ENCODE measurements around the gene CD300LF.

Gene CD300LF

GRCh38 chr17:74745548-74746177 is 32.9 kb upstream of the CD300LF start:
- DNase-seq (ENCODE audit: low spot score) = no peak

DNA sequence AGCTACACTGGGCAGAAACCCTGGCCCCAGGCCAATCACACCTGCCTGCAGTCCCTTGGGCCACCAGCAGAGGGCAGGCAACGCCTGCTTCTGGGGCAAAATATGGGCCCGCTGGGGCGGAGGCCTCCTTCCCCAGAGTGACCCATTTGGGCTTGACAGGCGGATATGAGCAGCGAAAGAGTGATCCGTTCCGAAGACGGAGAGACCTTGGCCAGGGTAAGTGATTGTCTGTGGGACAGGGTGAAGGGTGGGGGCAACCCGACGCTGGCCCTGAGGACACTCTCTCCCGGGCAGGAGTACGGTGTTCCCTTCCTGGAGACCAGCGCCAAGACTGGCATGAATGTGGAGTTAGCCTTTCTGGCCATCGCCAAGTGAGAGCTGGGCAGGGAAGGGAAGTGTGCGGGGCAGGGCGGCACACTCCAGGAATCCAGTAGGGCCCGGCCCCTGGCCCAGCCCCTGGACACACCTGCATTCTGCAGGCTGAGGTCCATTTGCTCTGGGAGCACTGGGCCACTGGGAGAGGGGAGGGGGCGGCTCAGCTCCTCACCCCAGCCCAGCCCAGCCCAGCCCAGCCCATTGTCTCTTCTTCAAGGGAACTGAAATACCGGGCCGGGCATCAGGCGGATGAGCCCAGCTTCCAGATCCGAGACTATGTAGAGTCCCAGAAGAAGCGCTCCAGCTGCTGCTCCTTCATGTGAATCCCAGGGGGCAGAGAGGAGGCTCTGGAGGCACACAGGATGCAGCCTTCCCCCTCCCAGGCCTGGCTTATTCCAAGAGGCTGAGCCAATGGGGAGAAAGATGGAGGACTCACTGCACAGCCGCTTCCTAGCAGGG is 32.2 kb upstream of the CD300LF start:
- peak; percentile 95 for DNase-seq (ENCODE audit: low spot score)

DNA sequence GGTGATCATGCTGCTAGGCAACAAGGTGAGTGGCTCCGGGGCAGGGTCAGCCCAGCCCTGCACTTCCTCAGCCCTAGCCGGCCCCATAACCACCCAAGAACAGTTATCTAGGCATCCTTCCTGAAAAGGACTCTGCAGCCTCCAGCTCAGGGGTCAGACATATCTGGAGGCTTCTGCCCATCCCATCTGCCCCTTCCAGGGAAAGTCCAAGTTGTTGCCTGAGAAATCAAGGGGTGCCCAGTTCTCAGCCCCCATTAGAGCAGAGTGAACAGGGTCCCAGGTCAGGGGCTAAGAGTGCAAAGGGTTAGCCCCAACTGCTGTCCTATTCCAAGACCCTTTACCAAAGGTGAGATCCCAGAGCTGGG is 31.6 kb upstream of the CD300LF start:
- DNase-seq (ENCODE audit: low spot score) = no peak

GRCh38 chr17:74743755-74744154 is 31.0 kb upstream of the CD300LF start:
- DNase-seq (ENCODE audit: low spot score) = no peak

DNA sequence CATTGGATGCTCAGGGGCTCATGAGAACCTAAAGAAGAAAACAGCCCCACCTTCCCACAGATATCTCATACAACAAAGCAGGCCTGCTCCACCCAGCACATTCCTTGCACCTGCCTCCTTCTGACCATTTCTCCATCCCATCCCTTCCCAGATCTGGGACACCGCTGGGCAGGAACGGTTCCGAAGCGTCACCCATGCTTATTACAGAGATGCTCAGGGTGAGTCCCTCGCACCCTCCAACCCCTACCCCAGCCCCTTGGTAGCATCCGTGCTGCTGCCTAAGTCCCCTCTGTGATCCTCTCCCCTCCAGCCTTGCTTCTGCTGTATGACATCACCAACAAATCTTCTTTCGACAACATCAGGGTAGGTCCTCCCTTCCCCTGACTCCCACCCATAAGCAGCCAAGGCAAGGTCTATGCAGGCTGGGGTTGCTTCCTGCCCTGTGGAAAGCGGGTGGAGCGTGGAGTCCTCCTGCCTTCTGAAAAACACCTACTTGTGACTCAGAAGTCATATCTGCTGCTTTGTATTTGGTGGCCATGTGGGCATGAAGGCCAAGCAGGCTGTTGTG is 30.3 kb upstream of the CD300LF start:
- no peak for DNase-seq (ENCODE audit: low spot score)

DNA sequence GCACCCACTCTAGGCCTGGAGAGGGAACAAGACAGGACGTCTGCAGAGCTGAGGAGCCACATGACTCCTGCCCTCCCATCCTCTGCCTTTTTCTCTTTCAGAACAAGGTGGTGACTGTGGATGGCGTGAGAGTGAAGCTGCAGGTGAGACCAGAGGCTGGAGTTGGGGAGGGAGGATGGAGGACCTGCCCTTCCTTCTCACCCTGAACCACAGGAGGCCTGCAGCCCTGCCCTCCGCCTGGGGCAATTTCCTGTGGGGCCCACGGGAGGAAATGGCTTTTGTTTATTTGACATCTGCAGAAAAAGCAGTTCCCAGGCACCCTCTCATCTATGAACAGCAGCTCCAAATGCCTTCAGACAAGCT is 29.4 kb upstream of the CD300LF start:
- no peak for DNase-seq (ENCODE audit: low spot score)

- DNase-seq (ENCODE audit: low spot score) = no peak
Observed at GRCh38 chr17:74740641-74741387, 28.1 kb upstream of the CD300LF start.

GRCh38 chr17:74740173-74740572 is 27.4 kb upstream of the CD300LF start:
- DNase-seq (ENCODE audit: low spot score) = no peak

GRCh38 chr17:74739227-74739831 is 26.6 kb upstream of the CD300LF start:
- no peak for DNase-seq (ENCODE audit: low spot score)

DNA sequence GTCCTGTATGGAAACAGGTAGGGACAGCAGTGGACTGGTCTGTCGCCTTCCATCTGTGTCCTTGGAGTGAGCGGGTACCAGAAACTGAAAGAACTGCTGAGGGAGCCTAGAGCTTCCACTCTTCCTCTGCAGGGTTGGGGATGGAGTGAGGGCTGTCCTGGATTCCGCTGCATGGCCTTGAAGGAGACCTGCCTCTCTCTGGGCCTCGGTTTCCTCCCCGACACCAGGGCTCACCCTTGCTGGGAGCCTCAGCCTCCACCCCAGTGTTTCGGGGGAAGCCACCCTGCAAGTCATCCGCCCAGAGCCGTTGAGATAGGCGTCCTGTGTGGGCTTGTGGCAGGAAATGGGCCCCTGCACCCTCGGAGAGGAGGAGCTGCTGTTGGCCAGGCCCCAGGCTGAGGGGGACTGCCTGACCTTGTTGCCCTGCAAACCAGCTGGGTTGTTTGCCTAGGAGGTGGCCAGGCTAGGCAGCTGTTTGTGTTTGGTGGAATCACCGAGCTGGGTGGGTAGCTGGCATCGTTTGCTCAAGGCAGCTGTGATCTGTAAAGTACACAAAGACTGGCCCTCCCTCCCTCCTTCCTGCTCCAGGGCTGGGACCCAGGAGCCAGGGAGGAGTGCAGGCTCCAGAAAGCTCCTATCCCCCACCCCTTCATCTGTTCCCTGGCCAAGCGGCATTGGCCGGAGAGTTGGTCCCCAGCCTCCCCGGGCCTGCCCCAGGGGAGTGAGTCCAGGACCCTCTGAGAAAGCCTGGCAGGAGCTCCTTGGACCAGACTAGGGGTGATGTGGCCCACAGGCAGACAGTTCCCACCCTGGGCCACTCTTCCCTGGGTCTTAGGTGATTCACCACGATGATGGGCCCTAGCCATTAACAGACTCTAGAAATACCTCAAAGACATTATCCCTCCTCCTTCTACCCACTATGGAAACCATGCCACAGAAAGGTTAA is 25.6 kb upstream of the CD300LF start:
- DNase-seq (ENCODE audit: low spot score) = no peak

- peak; percentile 82 for DNase-seq (ENCODE audit: low spot score)
Observed at GRCh38 chr17:74737299-74738050, 24.8 kb upstream of the CD300LF start.

DNA sequence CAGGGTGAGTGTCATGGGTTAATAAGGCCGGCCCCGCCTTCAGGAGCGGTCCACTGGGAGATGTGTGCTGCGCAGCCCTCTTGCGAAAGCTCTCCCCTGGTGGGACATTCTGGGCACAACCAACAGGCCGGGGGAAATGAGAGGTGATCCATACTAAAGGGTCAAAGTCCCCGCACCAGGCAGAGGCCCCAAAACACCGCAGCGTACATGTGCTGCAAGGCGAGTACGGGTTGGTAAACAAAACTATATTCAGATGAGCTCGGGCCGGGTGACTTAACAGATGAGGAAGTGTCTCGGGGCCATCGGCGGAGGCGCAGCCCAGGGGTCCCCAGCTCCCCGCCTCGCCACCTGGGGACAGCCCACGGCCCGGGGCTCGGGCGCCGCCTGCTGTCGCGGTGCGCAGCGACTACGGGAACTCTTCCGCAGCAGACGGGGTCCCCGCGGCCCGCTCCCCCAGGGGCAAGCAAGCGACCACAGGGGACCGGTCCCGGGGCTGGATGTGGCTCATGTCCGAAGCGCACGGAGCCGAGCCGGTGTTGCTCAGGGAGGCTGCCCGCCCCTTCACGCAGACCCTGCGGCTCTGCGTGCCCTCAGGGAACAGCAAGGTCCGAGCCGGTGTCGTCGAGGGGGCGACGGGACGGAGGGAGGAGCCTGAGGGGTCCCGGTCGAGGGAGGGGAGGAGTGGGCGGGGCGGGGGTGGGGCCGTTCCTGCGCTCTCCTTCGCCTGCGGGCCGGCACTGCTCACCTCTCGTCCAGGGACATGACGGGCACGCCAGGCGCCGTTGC is 24.0 kb upstream of the CD300LF start, which contains the start of gene RAB37:
Gene RAB37 (plus strand): TSS at position 744 of the 786 bp plus-strand sequence. CDS start 17 bp downstream, at position 761.
- DNase-seq (ENCODE audit: low spot score) = peak; percentile 82

GRCh38 chr17:74734256-74734655 is 21.5 kb upstream of the CD300LF start:
- DNase-seq (ENCODE audit: low spot score) = no peak

DNA sequence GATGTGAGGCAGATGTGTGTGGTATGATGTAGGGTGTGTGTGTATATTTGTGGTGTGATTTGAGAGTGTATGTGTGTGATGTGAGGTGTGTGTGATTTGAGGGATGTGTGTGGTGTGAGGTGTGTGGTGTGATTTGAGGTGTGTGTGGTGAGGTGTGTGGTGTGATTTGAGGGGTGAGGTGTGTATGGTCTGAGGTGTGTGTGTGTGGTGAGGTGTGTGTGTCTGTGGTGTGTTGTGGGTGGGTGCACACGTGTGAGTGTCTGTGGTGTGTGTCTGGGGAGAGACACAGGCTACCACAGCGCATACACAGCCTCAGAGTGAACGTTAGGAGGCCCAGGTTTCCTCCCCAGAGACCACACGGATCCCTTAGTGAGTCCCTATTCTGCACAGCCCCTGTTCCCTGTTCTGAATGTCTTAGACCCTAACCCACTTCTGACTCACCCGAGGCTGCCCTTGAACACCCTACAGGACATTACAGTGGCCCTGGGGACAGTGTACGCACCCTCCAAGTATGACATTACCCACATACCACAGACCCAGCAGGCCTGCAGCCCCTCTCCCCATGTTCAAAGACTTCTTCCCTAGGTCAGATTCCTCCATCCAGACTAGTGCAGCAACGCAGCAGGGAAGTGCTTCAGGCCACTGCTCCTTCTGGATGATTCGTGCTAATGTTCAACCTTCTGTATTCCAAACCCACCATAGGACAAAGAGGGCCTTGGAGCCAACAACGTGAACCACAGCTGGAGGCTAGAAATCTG is 20.8 kb upstream of the CD300LF start:
- DNase-seq (ENCODE audit: low spot score) = no peak

- DNase-seq (ENCODE audit: low spot score) = no peak
Observed at GRCh38 chr17:74732042-74732867, 19.5 kb upstream of the CD300LF start.

- no peak for DNase-seq (ENCODE audit: low spot score)
Observed at GRCh38 chr17:74731347-74731605, 18.6 kb upstream of the CD300LF start.

GRCh38 chr17:74730491-74731346 is 18.0 kb upstream of the CD300LF start:
- no peak for DNase-seq (ENCODE audit: low spot score)

All from ecto neural progenitor cell (in vitro differentiated cells).